Superior temporal gyrus (tissue), 1 donor: ENCODE data around the gene GPC6.

Experiments used
- DNase-seq: peaks from one replicate; pipeline ENCODE4 v3.0.0-alpha.2; 2016; ENCODE audit errors: extremely low spot score

Gene GPC6

DNA sequence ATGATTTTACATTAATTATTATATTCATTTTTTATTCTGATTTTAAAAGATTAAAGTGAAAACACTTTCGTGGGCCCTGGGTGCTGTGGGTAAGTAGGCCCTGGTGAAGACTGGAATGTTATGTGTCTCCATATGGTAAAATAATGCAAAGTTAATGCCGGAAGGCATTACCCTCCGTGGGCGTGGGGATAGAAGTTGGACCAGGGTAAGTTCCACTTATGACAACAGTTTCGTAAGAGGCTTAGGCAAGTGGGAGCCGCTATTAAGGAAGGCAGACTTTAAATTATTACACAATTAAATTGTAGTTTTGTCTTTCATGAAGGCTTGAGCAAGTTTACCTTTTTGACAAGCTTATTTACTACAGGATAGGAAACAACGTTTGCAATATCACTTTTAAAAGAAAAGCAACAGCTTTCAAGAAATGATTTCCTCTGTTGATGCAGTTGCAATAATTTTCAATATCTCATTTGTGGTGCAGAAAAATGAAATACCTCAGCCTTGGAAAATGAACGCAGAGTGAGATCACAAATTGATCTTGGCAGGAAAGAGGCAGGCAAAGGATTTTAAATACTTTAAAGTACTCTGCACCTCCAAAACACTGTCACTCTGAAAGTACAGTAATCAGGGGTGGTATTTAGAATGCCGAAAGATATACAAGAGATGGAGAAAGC, 942.3 kb downstream of the GPC6 start:
- DNase-seq: no peak

DNA sequence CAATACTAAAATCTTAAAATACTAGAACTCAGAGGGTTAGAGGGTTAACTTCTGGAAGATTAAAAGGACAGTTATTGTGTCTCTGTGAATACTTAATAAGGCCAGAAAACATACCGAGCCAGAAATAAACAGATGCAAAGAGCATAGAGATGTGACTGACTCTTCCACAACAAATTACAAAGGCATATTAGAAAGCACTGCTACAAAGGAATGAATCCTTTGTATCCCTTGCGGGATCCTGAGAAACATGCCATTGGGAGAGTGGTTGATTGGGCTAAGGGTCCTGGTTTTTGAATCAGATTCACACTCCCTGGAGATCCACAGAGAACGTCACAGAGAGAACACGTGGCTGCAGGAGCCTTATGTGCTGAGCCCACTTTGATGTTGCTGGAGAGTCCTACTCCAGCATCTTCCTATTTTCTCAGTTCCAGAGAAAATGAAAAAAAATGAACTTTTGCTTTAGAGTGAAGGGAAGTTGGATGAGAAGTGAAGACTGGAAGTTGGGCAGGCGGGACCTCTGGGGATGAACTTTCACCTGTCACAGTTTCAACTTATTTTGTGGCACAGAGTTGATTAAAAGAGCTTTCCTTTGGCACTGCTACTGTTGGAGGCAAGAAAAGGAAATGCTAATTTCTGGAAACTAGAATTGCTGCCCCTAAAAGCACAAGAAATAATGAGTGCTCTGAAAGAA, 943.0 kb downstream of the GPC6 start:
- DNase-seq: peak; percentile 21

DNA sequence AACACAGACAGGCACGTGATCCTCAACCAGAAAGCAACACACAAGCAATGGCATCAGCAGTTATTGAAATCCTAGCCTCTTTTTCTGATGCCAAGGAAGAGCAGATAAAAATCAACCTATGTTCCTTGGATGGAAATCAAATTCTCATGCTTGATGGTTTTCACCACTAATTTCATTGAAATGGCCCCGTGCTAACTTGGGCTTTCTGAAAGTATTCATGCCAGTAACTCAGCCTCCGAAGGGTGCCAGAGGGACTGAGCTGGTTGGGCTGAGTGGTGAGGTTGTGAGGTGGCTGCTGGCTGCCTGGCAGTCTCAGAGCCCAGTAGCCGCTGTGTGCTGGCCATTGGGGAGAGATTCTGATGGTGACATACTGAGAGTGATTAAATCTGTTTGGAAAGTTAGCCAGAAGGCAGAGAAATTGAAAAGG, 943.6 kb downstream of the GPC6 start:
- no peak for DNase-seq

DNA sequence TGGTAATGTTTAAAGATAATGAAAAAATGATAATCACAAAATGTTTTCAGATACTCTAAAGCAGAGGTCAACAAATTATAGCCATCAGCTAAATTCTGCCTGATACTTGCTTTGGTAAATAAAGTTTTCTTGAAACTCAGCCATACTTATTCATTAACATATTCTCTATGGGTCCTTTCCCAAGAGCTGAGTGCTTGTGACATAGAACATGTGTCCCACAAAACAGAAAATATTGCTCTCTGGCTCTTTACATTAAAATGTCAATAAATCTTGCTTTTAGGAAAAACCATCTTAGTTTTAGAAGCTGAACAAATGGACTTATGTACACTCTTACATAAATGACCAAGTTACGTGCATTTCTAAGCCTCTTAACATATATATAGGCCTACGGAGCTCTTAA, 945.8 kb downstream of the GPC6 start:
- DNase-seq: no peak

DNA sequence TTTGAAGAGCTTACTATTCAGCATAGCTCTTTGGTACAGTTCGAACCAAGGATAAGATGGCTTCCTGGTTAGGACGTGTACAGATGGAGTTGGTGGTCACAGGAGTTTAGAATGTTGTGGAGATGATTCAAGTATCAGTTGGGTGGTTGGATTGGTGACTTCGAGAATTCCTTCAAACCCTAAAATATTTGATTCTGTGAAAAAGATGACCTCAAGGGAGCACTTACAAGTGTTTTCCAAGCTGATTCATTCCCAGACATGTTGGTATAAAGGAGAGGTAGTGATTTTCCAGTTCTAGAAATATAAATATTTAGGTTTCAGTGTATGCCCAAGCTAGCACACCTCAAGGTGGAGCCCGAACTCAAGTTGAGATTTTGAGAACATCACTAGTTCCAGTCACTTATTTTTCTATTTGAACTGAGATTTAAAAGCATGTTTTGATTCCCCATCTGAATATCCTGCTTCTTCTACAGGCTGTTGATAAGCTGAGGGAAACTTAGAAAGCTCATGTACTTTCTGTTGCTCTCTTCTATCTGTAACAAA, 946.8 kb downstream of the GPC6 start:
- DNase-seq: no peak

DNA sequence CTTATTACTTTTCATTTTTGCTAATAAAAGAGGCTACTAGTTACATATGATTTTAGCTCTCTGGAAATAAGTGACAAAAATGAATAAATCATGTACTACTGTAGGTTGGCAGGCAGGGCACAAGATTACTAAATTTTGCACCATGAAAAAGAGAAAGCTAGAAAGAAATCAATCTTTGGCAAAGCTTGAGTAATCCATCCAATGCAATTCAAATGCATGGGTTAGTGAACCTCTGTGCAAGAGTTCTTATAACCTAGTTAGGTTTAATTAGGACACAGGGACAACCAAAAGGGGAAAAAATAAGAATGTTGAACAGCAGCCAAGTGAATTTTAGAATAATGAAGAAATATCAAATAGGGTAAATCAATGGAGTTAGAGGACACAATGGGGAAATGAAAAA, 947.4 kb downstream of the GPC6 start:
- no peak for DNase-seq

DNA sequence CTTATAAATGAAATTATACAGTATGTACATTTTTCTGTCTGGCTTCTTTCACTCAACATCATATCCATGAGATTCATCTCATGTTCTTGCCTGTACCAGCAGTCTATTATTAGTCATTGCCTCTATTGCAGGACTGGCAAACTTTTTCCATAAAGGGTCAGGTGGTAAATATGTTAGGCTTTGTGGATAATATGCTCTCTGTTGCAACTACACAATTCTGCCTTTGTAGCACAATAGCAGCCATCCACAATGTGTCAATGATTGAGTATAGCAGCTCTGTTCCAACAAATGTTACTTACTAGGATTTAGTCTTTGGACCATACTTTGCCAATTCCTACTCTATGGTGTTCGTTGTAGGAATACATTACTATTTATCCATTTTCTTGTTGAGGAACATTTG, 948.5 kb downstream of the GPC6 start:
- no peak for DNase-seq

DNA sequence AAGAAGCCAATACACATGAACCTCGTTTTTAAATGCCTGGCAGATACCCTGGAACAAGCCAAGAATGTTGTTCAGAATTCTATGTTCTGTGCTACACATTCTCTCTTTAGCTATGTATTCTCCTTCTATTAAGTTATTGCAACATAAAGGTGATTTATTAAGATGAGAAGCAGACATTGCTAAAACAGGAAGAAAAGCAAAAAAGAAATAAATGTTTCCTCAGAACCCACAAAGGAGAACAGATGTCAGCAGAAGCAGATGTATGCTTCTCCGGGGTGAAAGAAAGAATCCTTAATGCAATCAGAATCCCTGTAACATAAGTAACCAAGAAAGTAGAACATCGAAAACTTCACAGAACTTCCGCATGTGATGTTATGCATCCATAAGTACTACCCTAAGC, 950.0 kb downstream of the GPC6 start:
- DNase-seq: no peak

DNA sequence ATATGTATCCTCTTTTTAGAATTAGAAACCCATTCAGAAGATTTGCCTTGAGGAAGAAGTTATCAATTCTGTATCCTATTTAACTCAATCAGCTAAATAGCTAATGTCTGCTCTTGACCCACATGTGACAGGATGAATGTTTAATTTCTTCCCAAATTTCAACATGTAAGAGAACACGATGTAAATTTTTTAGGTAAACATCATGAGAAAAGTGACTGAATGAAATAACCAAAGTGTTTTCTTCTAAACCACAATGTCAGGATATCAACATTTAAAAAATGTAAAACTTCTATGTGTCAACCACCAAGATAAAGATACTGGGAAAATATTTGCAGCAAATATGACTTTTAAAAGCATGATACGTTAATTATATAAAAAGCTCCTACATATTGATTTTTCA, 950.4 kb downstream of the GPC6 start:
- no peak for DNase-seq

DNA sequence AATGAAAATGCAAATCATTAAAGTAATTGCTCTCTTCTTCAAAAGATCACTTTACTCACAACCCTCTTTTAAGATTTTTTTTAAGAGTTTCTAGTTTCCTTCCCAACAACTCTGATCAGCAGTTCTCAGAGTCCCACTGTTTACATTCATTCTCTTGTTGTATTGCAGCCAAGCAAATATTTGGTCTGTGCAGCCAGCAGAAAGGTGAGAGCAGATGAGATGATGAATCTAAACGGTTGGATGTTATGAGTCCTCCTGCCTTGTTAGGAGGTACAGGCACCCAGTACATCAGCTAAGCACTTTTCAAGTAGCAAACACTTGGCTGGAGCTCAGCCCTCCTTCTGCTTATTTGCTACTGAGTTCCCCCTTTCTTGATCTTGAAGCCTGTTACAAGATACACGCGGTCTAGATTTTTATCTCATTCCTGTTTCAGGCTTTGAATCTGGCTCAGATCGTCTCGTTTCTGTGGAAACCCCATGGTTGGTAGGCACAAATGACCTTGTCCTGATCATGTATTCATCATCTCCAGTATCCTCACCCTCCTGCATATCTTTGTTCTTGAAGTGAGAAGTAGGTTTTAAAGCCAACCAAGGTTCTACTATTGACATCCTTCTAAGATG, 952.1 kb downstream of the GPC6 start:
- no peak for DNase-seq

DNA sequence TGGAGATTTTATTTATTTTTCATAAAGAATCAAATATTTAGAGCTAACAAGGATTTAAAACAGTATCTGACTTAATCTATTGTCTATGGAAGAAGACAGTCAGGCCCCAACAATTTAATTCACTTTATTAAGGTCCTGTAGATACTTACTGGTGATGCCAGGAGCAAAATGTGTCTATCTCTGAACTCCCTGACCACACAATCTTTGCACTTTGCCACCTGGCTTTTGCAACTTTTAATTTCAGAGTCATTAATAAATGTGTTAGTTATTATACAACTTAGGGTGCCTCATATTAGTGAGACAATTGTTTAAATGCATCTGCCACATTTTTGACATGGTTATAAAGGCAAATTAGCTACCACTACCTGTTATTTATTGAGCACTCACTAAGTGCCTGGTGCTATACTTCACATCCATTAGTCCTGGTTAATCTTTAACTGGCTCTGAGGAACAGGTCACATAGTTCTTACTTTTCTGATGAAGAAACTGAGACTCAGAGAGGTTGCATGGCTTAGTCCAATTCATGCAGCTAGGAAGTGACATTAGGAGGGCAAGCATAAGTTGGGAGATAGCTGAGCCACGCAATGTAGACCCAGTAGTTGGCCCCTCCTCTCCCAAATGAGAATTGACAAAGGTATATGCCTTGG, 955.0 kb downstream of the GPC6 start:
- no peak for DNase-seq

DNA sequence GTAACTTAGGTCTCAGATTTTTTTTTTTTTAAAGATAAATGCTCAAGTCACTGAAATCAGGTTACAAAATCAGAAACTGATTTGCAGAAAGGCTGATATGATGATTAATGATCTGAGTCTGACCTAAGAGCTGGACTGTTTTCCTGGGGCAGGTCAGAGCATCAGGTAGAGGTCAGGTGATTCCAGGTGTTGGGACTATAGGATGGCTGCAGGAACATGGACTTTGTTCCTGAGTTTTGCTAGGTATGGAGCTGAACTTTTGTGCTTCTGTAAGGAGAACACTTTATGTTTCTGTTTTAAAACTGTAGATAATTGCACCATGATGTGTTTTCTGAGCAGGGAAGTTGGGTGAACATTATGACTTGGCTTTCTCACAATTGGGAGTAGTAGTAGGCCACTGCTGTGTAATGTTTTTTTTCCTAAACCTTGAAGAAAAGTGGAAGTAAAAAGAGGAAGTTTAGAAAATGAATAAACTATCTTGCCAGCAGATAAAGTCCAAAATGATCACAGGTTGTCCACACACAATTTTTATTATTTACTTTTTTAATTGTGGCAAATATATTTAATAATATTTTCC, 955.7 kb downstream of the GPC6 start:
- DNase-seq: no peak

DNA sequence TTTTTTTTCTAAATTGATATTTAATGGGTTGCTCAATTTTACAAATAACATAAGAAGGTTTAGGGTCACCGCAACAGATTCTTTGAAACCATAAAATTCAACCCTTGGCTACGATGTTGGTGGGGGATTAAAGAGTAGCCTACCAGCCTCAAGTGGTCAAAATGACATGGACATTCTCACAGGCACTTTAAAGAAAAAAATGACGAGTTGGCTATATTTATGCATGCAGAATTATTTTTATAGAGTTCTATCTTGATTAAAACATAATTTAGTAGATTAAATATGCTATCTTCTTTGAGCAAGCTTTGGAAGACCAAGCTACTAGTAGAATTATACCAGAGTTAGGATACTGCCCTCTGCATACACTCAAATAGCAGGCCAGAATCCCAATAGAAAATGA, 959.9 kb downstream of the GPC6 start:
- no peak for DNase-seq

DNA sequence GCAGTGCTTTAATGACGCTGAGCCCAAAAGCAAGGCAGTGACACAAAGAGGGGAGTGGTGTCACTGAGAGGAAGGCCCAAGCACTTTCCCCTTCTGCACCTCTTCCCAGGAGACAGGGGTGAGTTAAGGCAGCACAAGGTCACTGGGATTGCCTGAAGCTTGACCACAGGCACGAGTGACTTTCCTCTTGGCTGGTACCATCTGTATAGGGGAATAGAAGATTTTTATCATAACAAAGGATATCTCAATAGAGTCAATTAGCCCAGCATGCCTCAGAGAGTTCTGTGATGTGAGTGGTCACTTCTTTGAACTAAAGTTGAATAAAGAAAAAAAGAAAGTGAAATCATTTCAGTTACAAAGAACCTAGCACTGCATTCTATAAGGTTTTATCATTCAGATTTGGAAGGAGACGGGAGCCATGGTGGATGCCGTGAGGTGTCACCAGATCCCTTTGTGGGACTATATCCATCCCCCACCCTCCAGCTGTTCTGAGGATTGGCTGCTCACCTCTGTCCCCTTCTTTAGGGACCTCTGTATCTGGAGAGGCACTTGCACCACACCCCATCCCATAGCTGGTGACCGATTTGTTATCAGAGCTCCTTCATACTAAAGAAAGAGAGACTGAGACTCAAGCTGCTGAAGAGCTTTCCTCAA, 961.7 kb downstream of the GPC6 start:
- no peak for DNase-seq

DNA sequence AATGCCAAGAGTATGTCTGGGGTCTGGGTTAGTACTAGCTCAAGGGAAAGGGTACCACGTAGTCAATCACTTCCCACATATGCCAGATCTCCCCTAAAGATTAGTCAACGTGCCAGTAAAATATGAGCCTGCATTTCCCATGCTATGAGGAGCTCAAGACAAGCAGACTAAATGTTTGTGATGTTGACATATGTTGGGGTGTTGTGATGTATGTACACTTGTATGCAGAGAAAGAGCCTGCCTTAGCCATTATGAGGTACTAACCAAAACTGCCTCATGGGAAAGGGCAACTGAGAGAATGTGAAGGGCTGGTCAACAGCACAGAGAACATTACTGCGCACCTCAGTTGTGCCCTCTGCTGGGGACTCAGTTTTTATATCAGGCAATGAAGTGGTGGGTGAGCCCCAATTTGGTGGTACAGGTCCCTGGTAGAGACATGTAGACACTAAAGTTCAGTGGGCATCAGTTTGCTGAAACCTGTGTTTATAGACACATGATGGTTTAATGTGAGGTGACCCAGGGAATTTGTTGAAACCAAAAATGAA, 965.9 kb downstream of the GPC6 start:
- no peak for DNase-seq

DNA sequence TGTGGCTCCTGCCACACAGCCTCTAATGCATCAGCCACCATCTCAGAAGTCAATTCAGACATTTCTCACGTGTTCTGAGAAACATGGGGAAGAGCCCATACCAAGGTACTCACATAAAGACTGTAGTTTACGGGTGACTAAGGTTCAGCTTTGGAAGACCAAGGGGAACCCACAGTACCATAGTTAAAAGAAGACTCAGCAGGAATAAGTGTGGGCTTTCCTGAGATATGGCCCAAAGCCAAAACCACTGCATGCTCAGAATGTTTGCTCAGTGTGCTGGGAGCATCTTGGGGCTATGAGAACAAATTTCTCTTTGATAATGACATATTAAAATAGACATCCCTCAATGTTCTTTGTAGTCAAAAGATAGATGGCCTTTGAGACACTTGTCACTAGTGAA, 969.1 kb downstream of the GPC6 start:
- DNase-seq: no peak

DNA sequence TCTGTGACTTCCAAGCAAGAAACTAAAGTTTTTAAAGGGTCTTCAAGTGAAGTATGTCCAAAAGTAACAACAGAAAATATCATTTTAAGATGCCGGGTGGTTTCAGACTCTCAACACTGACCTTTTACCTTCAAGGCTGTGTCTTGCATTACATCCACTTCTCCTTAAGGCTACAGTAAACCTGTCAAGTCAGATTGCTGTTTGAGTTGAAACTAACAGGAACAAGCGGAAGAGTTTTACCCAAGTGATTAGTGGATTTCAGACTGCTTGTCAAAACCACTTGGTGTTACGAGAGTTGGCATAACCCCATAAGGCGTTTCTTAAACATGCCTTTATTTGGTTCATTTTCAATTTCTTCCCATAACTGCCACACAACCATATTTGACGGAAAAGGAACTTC, 969.8 kb downstream of the GPC6 start:
- DNase-seq: no peak

DNA sequence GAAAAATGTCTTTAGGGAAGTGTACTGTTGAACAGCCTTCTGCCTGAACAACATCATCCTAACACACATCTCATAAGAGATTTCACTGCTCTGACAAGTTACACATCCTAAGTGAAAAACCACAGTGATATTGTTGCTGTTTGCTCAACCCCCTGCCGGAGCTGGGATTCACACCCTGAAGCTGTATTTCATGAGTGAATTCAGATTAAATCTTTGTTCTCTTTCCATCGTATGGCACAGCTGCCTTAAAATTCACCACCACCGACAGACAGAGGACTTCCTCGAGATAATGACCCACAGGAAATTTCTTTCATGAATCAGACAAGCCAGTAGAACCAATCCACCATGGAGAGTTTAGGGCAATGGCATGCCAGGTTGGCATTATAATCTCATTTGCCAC, 972.1 kb downstream of the GPC6 start:
- no peak for DNase-seq

DNA sequence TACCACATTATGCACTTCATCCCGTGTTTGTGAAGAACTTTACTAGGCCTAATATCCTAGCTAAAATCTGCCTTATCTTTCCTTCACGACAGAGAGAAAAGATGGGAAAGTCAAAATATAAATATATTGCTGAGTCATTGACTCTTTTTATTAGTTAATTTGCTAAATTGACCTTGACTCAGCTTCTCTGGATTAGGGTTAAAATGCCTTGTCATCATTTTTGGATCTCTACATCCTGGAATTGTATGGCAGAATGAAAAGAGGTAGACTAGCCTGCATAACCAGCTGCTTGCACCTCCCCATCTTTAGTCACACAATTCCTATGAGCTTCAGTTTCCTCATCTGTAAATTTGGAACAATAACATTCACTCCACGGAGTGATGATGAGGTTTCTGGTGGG, 972.5 kb downstream of the GPC6 start:
- no peak for DNase-seq

DNA sequence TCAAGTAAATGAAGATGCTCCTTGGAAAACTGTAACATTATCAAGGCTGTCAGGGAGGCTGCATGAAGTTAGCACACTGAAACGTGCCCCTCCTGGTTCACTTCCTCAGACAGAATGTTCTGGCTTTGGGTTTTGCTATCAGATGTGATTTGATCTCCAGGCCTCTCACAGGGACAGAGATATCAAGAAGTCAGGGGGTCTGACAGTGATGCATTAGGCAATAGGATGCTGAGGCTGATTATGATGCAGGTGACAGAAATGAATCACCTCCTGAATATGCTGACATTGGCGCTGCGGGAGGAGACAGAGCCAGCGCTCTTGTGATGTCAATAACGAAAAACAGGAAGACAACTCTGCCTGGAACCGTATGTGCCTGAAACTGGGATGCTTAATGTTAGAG, 974.4 kb downstream of the GPC6 start:
- DNase-seq: no peak

DNA sequence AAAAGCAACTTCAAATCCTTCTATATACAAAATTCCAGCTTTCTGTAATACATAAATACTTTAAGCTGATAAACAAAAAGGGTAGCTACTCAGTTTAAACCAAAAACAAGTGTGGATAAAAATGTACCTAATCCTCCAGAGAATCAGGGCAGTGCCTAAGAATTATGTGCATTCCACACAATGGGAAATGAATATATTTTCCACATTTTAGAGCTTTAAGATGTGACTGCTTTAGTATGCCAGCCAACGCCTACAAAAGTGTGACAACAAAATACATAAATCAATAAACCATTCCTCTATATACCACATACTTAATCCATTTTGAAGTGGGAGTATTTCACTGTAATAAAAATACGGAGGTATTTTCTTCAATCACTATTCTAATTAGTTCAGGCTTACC, 977.6 kb downstream of the GPC6 start:
- DNase-seq: no peak
